ENCODE results near the gene IRF6.

IRF6 gene

GRCh38 chr1:209849388-209849787 is 43.4 kb upstream of the IRF6 start:
- no peak for TF ChIP-seq CTCF (IDR thresholded peaks at IDR 0.05; ENCODE audit: low read length, missing control alignments)
- DNase-seq (ENCODE audit: low read depth), result no peak
- no peak overlapping the region for H3K4me3 ChIP-seq (replicated peaks; ENCODE audit: low read depth, low read length)

- no peak for TF ChIP-seq CTCF (IDR thresholded peaks at IDR 0.05; ENCODE audit: low read length, missing control alignments)
- no peak overlapping the region for H3K4me3 ChIP-seq (replicated peaks; ENCODE audit: low read depth, low read length)
- DNase-seq (ENCODE audit: low read depth), result no peak
Measured at GRCh38 chr1:209845408-209845725, 39.4 kb upstream of the IRF6 start.

- TF ChIP-seq CTCF (IDR thresholded peaks at IDR 0.05; ENCODE audit: low read length, missing control alignments), result no peak
- DNase-seq (ENCODE audit: low read depth), result peak; percentile 36
- H3K4me3 ChIP-seq (replicated peaks; ENCODE audit: low read depth, low read length), result no peak overlapping the region
Measured at GRCh38 chr1:209844695-209845407, 38.9 kb upstream of the IRF6 start.

- H3K4me3 ChIP-seq (replicated peaks; ENCODE audit: low read depth, low read length), result peak overlapping the region; percentile 21
- no peak for TF ChIP-seq CTCF (IDR thresholded peaks at IDR 0.05; ENCODE audit: low read length, missing control alignments)
- peak; percentile 31 for DNase-seq (ENCODE audit: low read depth)
Measured at GRCh38 chr1:209840611-209841010, 34.7 kb upstream of the IRF6 start.

GRCh38 chr1:209839875-209840546 is 34.1 kb upstream of the IRF6 start:
- peak overlapping the region; percentile 21 for H3K4me3 ChIP-seq (replicated peaks; ENCODE audit: low read depth, low read length)
- peak; percentile 96 for DNase-seq (ENCODE audit: low read depth)
- no peak for TF ChIP-seq CTCF (IDR thresholded peaks at IDR 0.05; ENCODE audit: low read length, missing control alignments)

- no peak overlapping the region for H3K4me3 ChIP-seq (replicated peaks; ENCODE audit: low read depth, low read length)
- no peak for TF ChIP-seq CTCF (IDR thresholded peaks at IDR 0.05; ENCODE audit: low read length, missing control alignments)
- no peak for DNase-seq (ENCODE audit: low read depth)
Measured at GRCh38 chr1:209838537-209838936, 32.6 kb upstream of the IRF6 start.

GRCh38 chr1:209837671-209838070 is 31.7 kb upstream of the IRF6 start:
- no peak for DNase-seq (ENCODE audit: low read depth)
- H3K4me3 ChIP-seq (replicated peaks; ENCODE audit: low read depth, low read length), result no peak overlapping the region
- TF ChIP-seq CTCF (IDR thresholded peaks at IDR 0.05; ENCODE audit: low read length, missing control alignments), result no peak
